Measurements from ENCODE around the gene SORBS2. TPM values are rescaled to one million over a fixed set of nuclear protein-coding genes. Genes with fewer than 3 reads are reported as not detected.

The SORBS2 gene
- total RNA-seq, 1 donor from 2014 or later = not detected

DNA sequence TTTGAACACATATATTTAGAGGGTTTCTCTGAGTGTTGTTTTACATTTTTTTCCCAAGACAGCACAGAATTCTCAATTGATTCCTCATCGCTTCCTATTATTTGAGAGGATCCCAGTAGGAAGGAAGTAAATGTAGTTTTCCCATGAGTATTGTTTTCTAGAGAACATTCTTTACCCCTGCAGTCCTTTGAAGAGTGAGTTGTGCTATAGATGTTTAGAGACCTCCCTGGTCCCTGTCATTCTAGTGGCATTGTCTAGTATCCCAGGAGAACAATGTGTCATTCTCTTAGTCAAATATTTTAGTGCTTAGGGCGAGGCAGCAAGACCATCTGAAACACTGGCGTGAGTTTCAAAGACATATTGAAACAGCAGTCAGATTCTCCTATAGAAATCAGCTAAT is 32.5 kb downstream of the SORBS2 start:
- no peak overlapping the region for H3K27ac Mint-ChIP-seq
- DNase-seq (no peak), ATAC-seq (ENCODE audit: low read depth) (no peak)
- TF ChIP-seq CTCF (IDR thresholded peaks at IDR 0.05) = no peak
- H3K4me3 Mint-ChIP-seq = no peak overlapping the region
- H3K9me3 Mint-ChIP-seq = no peaks in the 10 kb centered on the region
- H3K36me3 Mint-ChIP-seq (ENCODE audit: low read depth) = no peaks in the 10 kb centered on the region
- ChIA-PET POLR2A (no interaction called here), CTCF (no interaction called here)
- H3K4me1 Mint-ChIP-seq = no peaks in the 10 kb centered on the region
- intact Hi-C loops (cut with micrococcal nuclease) = no loop called here
- peaks cover 10% of the 10 kb centered on the region for H3K27me3 Mint-ChIP-seq

DNA sequence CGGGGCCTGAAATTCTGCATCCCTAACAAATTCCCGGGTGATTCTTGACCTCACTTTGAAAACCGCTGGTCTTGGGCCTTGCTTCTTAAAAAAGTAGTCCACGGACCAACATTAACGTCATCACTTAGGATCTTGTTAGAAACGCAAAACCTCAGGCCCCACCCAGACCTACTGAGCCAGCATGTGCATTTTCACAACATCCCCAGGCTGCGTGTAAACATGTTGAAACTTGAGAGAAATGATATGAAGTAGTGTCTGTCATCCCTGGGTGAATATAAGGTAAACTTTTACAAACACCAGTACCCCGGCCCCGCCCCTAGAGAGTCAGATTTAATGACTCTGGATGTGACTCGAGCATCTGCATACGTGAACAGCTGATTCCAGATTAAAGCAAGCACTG is 33.7 kb downstream of the SORBS2 start:
- no peaks in the 10 kb centered on the region for H3K4me1 Mint-ChIP-seq
- H3K4me3 Mint-ChIP-seq = no peak overlapping the region
- peaks cover 10% of the 10 kb centered on the region for H3K27me3 Mint-ChIP-seq
- DNase-seq (no peak), ATAC-seq (ENCODE audit: low read depth) (no peak)
- no peak overlapping the region for H3K27ac Mint-ChIP-seq
- intact Hi-C loops (cut with micrococcal nuclease) = no loop called here
- POLR2A ChIA-PET = no interaction called here
- no peaks in the 10 kb centered on the region for H3K9me3 Mint-ChIP-seq
- H3K36me3 Mint-ChIP-seq (ENCODE audit: low read depth) = no peaks in the 10 kb centered on the region
- CTCF ChIA-PET = no interaction called here
- TF ChIP-seq CTCF (IDR thresholded peaks at IDR 0.05) = no peak

DNA sequence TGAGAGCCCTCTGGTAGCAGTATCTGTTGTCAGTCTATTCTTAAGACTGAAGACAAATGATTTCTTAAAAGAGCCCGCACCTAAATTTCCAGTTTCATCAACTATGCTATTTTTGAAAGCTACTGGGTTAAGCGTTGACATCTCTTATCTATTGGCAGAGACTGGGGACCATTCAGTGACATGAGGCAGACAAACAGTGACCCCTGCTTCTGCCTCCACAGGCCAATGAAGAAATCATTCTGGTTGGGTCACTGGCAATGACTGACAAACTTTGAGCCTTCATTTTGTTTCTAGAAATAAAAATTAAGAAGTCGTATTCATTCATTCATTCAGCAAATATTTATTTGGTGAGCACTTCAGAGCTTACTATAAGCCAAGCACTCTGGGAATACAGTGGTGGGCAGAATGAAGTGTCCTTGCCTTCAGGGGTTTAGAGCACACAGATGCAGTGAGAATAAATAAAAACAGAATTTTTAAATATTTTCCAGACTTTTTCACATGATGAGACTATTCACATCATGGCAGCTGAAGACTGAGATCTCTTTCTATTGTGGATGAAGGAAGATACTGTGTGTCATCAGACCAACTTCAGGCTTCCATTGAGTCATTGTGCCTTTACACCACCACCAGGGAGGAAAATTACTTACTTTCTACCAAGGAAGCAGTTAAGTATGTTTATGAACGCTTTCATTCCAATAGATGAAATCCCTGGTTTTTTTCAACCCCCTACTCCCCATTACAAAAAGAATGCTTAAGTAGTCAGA is 36.0 kb downstream of the SORBS2 start:
- Mint-ChIP-seq H3K4me1 (no peaks in the 10 kb centered on the region), H3K9me3 (peaks cover 3% of the 10 kb centered on the region)
- DNase-seq = no peak

DNA sequence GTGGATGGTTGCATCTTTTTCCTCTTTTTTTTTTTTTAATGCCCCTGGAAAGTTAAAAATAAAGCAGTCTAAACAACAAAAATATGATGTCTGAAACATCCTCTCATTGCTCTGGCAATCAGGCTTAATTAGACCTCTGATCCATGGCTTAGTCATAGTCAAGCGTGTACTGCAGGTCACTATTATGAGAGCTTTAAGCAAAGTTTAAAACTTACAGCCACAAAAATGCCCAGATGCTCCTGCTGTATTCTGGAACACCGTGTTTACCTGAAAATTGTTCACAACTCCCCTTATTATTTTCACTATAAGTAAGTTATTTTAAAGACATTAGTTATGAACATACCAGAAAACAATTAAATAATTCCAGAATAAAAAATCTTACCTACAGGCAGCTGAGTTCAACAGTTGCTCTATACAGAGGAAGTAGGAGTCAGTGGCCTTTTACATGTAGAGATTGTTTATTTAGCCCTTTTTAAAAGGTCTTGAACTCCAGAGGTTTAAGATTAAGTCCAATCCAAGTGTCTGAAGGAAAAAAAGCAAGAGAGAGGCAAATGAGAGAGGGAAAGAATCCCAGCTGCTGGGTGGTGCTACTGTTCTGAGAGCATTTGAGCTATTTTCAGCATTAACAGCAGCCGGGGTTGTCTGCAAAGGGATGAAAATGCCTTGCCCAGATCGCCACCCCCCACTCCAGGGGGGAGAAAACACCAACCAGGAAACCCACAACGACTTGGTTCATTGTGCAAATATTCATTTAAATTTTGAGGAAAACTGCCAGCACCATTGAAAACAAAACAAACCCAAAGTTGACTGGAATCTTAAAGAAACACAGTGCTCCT is 36.9 kb downstream of the SORBS2 start:
- intact Hi-C loops (cut with micrococcal nuclease) = no loop called here
- no peak for ATAC-seq (ENCODE audit: low read depth)

More for the DNA sequence above, 36.0 kb downstream of the SORBS2 start:
- peaks cover 7% of the 10 kb centered on the region for H3K27me3 Mint-ChIP-seq
- TF ChIP-seq CTCF (IDR thresholded peaks at IDR 0.05) = no peak
- intact Hi-C loops (cut with micrococcal nuclease) = no loop called here
- ChIA-PET CTCF (no interaction called here), POLR2A (no interaction called here)
- H3K36me3 Mint-ChIP-seq (ENCODE audit: low read depth) = no peaks in the 10 kb centered on the region
- no peak for ATAC-seq (ENCODE audit: low read depth)
- no peak overlapping the region for H3K27ac Mint-ChIP-seq
- H3K4me3 Mint-ChIP-seq = no peak overlapping the region

More for the DNA sequence above, 36.9 kb downstream of the SORBS2 start:
- ChIA-PET CTCF (no interaction called here), POLR2A (no interaction called here)
- no peak overlapping the region for H3K4me3 Mint-ChIP-seq
- no peaks in the 10 kb centered on the region for H3K4me1 Mint-ChIP-seq
- peaks cover 3% of the 10 kb centered on the region for H3K9me3 Mint-ChIP-seq
- peaks cover 7% of the 10 kb centered on the region for H3K27me3 Mint-ChIP-seq
- H3K27ac Mint-ChIP-seq = no peak overlapping the region
- no peaks in the 10 kb centered on the region for H3K36me3 Mint-ChIP-seq (ENCODE audit: low read depth)
- no peak for DNase-seq
- no peak for TF ChIP-seq CTCF (IDR thresholded peaks at IDR 0.05)

All from activated B cell treated with CpG ODN at 0.5 μM for 24 hours (primary cell).